HG03060 (cell line): ENCODE measurements around the gene RBM43.
"Not testable (repeated sequence)": the region's sequence is repeated elsewhere in the genome, so short reads cannot be mapped to it uniquely, and the experiment has no call there.

Experiments
- ATAC-seq: cut with Tn5 transposase; IDR thresholded peaks from one replicate; pipeline ENCODE4 v1.9.1; 2021; ENCODE audit warnings: low read depth, moderate number of reproducible peaks; ENCODE audit not compliant: unreplicated experiment

Gene RBM43

DNA sequence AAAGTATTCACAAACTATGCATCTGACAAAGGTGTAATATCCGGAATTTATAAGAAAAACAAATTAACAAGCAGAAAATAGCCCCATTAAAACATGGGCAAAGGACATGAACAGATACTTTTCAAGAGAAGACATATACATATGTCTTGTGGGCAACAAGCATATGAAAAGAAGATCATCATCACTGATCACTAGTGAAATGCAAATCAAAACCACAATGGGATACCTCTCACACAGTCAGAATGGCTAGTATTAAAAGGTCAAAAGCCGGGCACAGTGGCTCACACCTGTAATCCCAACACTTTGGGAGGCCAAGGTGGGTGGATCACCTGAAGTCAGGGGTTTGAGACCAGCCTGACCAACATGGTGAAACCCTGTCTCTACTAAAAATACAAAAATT, 28.4 kb downstream of the RBM43 start:
- ATAC-seq: not testable (repeated sequence)

DNA sequence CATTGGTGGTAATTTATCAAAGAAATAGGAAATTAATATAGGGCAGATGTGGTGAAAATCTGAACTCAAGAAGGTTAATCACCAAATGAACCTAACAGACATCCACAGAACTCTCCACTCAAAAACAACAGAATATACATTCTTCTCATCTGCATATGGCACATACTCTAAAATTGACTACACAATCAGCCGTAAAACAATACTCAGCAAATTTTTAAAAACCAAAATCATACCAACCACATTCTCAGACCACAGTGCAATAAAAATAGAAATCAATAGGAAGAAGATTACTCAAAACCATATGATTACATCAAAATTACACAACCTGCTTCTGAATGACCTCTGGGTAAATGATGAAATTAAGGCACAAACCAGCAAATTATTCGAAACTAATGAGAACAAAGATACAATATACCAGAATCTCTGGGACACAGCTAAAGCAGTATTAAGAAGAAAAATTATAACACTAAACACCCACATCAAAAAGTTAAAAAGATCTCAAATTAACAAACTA, 31.0 kb downstream of the RBM43 start:
- no peak for ATAC-seq

DNA sequence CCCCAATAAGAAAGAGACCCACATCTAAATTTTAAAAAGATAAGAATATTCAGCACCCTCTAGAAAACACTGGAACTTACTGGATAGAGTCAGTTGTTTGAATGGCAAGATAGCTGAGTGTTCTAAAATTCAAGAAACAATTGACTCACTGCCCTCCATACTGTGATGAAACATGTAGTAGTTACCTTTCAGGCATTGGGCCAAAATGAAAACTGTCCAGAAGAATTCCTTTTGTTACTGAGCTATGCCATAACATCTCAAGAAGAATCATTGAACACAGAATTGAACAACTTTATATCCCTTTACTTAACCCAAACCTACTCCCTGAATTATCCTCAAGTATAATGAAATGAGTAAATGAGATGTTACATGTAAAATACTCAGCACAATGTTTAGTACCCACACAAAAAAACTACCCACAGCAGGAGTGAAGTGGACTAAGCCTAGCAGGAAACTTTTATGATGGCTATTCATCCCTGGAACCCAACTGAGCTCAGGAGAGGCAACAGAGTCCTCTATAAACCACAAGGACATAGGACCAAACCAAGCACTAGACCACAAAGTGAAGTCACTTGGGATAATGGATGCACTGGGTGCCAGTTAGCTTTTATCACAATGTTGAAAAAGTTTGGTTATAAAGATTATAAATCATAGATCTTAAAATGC, 32.7 kb downstream of the RBM43 start:
- no peak for ATAC-seq

DNA sequence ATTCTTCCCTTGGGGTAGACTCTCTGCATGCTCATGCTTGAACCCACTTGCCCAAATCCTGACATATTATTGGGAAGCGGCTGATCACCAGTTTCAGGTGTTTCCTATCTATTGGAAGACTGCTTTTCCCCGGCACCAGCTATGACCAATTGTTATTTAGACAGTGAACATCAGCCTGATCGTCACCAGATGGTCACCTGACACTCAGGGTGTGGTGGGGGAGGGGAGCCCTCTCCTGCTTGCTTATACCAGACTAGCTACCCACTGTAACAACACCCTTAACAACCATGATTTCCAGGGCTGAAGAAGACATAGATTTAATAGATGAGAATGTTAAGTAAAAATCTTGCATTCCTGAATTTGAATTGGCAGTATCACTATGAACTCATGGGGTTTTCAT, 44.3 kb downstream of the RBM43 start:
- ATAC-seq: no peak

DNA sequence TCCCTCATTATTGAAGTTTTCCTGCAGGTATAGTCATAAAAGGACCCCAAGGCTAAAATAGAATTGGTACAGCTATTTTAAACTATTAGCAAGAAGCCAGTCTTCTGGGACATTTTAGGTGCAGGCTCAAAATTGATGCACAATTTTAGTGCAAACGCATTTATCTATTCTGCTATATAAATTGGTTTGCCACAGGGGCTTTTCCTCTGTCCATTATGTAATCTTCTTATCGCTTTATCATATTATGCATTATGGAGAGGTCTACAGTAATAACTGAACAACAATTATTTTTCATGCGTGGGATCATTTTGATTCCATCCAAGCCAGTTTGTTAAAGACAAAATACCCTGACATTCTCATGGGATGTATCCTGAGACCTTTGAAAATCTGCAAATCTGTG, 54.6 kb downstream of the RBM43 start:
- no peak for ATAC-seq

DNA sequence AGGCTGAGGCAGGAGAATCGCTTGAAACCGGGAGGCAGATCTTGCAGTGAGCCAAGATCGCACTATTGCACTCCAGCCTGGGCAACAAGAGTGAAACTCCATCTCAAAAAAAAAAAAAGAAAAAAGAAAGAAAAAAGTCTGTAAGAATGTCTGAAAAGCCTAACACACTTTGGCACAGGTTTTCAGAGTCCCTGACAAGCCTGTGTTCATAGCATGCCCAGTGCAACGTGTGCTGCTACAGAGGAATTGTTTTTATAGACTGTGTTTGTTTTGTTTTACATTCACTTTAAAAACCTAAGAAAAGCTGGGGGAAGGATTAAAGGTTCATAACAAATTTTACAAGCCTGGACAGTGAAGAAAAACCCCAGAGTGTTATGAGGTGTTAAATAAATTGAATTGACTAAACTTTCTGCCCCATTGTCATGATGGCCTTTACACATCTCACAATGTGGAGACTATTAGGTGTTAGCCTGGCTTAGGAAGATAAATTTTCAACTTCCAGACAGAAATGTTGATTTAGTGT, 55.2 kb downstream of the RBM43 start:
- ATAC-seq: no peak

DNA sequence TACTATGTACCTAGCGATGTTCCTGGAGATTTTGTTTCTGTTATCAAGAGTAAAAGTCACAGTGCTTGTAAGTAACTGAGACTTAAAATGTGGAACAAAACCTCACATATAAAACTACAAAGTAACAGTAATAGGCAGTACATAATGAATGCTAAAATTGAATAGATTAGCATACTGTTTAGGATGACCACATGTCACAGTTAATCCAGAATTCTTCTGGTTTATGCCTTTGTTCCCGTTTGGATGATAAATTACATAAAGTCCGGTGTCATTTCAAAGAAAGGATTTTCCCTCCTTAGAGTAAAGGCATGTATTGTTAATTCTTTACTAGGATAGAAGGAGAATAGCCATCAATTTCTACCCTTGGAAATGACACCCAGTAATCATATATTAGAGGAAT, 56.1 kb downstream of the RBM43 start:
- ATAC-seq: no peak

DNA sequence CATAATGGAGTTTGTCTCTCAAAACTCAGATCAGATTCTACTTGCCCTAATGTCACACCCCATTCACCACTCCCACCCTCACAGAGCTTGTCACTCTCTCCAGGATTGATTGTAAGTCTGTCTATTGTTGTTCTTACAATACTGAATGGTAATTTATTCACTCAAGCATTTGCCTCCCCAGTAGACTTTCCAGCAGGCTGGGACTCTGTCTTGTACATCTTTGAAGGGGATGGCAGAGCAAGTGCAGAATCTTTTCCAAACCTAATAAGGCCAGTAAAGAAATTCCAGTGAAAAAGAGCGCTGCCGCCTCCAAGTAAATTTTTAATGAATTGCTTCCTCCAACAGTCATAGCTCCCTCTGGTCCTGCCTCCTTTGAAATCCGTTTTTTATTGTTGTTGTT, 56.9 kb downstream of the RBM43 start:
- no peak for ATAC-seq

DNA sequence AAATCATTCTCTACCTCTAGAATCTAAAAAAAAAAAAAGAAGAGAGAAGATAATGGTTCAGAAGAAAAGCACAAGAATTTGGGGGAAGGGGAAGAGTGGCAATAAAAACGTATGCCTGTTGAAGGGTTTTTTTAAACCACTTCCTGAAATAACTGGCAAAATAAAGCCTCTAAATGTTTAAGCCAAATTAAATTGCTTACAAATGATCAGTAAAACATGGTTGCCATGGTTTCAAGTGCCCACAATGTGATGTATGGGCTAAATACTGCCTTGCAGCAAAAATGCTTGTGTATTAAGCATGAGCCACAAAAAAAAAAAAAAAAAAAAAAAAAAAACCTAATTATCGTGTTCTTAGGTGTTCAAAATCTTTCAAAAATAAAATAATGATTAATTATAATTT, 60.8 kb downstream of the RBM43 start:
- ATAC-seq: no peak

DNA sequence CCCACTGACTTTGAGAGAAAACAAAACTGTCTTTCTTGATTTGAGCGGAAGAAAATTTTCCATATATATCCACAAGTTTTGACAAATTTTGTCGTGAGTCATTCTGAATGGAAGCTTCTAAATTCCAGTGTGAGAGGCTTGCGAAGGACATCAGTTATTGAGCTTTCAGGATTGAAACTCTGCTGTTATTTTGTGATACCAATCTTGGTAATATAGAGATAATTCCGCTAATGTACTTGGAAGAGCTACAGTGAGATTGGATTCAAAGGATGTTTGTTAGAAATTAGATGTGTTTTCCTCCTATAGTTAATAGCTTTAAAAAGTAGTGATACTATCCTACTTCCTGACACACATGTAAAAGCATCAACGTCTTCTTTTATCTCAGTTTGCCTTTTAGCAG, 61.4 kb downstream of the RBM43 start:
- ATAC-seq: no peak

DNA sequence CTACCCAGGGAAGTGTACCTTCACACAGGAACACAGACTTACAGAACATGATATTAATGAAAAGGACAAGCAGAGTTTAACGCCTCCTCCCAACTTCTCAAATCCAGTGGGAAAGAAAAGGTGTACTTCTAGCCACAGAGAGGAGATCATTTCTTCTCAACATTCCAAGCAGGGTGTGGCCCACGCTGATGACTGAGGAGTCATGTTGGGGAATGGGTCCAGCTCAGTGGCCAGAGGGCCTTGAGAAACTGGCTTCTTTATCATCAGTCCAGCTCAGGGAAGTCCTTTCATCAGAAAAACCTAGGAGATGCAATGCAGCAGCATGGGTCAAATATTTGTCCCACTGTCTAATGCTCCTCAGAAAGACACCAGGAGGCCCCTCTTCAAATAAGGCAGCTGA, 63.0 kb downstream of the RBM43 start:
- ATAC-seq: no peak
